Panc1 (cell line): Measurements from ENCODE around the gene CACNA1C. TPM values are rescaled to one million over a fixed set of nuclear protein-coding genes. Genes with fewer than 3 reads are reported as not detected.

Experiments used
- ATAC-seq: fragments of 200-7000 bp; cut with Tn5 transposase; 2 replicates; pipeline ENCODE4 v1.9.1; 2020; ENCODE audit warnings: mild to moderate bottlenecking, moderate library complexity
- BruUV-seq: library from RNA; stranded (reverse); fragments of 400-500 nt; replicated peaks from 2 replicates; lab custom pipeline; 2021; lab: Mats Ljungman, UMichigan
- CTCF ChIA-PET: fragments of 300-600 bp; sonication (Branson Sonifier 250); formaldehyde crosslinking; loops from one replicate; lab custom pipeline; 2022; ENCODE audit warnings: antibody characterized with exemption; lab: Charles Lee
- POLR2A ChIA-PET: fragments of 300-600 bp; sonication (Branson Sonifier 250); formaldehyde crosslinking; loops from one replicate; lab custom pipeline; 2022; ENCODE audit warnings: antibody characterized with exemption; lab: Charles Lee
- DNase-seq: peaks from one replicate; pipeline ENCODE4 v3.0.0-alpha.2; 2010; ENCODE audit warnings: low read depth, low spot score
- H3K27ac ChIP-seq: 2 replicates; pipeline ENCODE4 v1.5.1; 2011; ENCODE audit warnings: mild to moderate bottlenecking, low read length, inconsistent platforms
- H3K27me3 ChIP-seq: fragments of 200-500 bp; sonication (Bioruptor generic); 2 replicates; pipeline ENCODE4 v1.6.0; 2014; ENCODE audit warnings: low read length, inconsistent platforms; ENCODE audit not compliant: control insufficient read depth, insufficient read depth
- H3K36me3 ChIP-seq: fragments of 200-500 bp; sonication (Bioruptor generic); 2 replicates; pipeline ENCODE4 v1.5.1; 2014; ENCODE audit warnings: inconsistent platforms, mild to moderate bottlenecking, low read length, moderate library complexity; ENCODE audit not compliant: control insufficient read depth, insufficient read depth
- H3K4me1 ChIP-seq: 2 replicates; pipeline ENCODE4 v1.5.1; 2011; ENCODE audit warnings: inconsistent platforms, mild to moderate bottlenecking, low read length, moderate library complexity; ENCODE audit not compliant: control insufficient read depth, insufficient read depth
- H3K4me3 ChIP-seq, 2 experiments: 2 replicates each; pipeline ENCODE4 v1.5.1; 2011 to 2012; ENCODE audit warnings: low read depth in 2 of 2, low read length in 2 of 2, mild to moderate bottlenecking in 2 of 2, inconsistent platforms in 1 of 2, moderate library complexity in 1 of 2
- H3K9me3 ChIP-seq: fragments of 200-500 bp; sonication (Bioruptor generic); 2 replicates; pipeline ENCODE4 v1.5.1; 2014; ENCODE audit warnings: low read depth, mild to moderate bottlenecking, inconsistent platforms, low read length, moderate library complexity; ENCODE audit not compliant: control insufficient read depth, insufficient read depth
- CTCF ChIP-seq: fragments of 450-650 bp; IDR thresholded peaks from 2 replicates; pipeline ENCODE4 v1.5.1; 2017; ENCODE audit warnings: mild to moderate bottlenecking
- POLR2AphosphoS5 ChIP-seq: IDR thresholded peaks from 2 replicates; pipeline ENCODE4 v1.6.1; 2012; ENCODE audit warnings: mild to moderate bottlenecking, low read depth, low read length, moderate library complexity
- REST ChIP-seq, 2 experiments: IDR thresholded peaks; 2 replicates each; pipeline ENCODE4 v1.6.1; 2011 to 2012; ENCODE audit warnings: low read depth in 2 of 2, control low read depth in 1 of 2, low read length in 1 of 2, mild to moderate bottlenecking in 1 of 2, moderate library complexity in 1 of 2; ENCODE audit not compliant: insufficient read depth in 1 of 2
- SIN3A ChIP-seq: IDR thresholded peaks from 2 replicates; pipeline ENCODE4 v1.6.1; 2012; ENCODE audit warnings: low read depth, mild to moderate bottlenecking, low read length, moderate library complexity, borderline replicate concordance; ENCODE audit not compliant: insufficient read depth
- TCF7L2 ChIP-seq: IDR thresholded peaks from 2 replicates; pipeline ENCODE4 v1.6.1; 2011; ENCODE audit warnings: mild to moderate bottlenecking, low read depth, low read length, inconsistent platforms
- in situ Hi-C: cut with HindIII; loops from 2 replicates; pipeline ENCODE4 v1.10.0; 2016; ENCODE audit warnings: low sequenced_read_pairs, low pct_unique_long_range_greater_than_20kb
- intact Hi-C: fragments of 100-400 bp; cut with micrococcal nuclease; formaldehyde crosslinking; loops from one replicate; pipeline ENCODE4 v1.10.0; 2022; ENCODE audit not compliant: unreplicated experiment
- total RNA-seq: library from RNA; stranded (reverse); gene quantifications from one replicate; pipeline ENCODE4 v1.2.1, GENCODE V29; 2021; ENCODE audit not compliant: unreplicated experiment

Gene CACNA1C
- total RNA-seq, 1 experiment from 2014 or later = 0.03 TPM

- no peaks in the 10 kb centered on the region for H3K4me1 ChIP-seq
- no peaks in the 10 kb centered on the region for H3K27me3 ChIP-seq
- in situ Hi-C loops = no loop called here
- no peak overlapping the region for H3K4me3 ChIP-seq
- no peak for ATAC-seq
- no peaks in the 10 kb centered on the region for H3K9me3 ChIP-seq
- TF ChIP-seq CTCF (no peak), SIN3A (no peak)
- H3K27ac ChIP-seq = no peak overlapping the region
- intact Hi-C loops = no loop called here
- CTCF ChIA-PET = no interaction called here
- no peaks in the 10 kb centered on the region for H3K36me3 ChIP-seq
- no TSS peak for BruUV-seq
- DNase-seq = no peak
- POLR2A ChIA-PET = no interaction called here
Measured at GRCh38 chr12:2633176-2633824, 580.5 kb downstream of the CACNA1C start.

GRCh38 chr12:2633825-2634200, 581.0 kb downstream of the CACNA1C start:
- TF ChIP-seq CTCF (no peak), SIN3A (no peak), POLR2AphosphoS5 (no peak), TCF7L2 (no peak), REST (IDR thresholded peaks at IDR 0.05; ENCODE audit: insufficient read depth in 1 of 2, low read depth in 2 of 2, low read length in 1 of 2) (no peak)
- Histone ChIP-seq H3K4me3 (no peak overlapping the region), H3K4me1 (no peaks in the 10 kb centered on the region), H3K9me3 (no peaks in the 10 kb centered on the region), H3K27ac (no peak overlapping the region), H3K27me3 (no peaks in the 10 kb centered on the region), H3K36me3 (no peaks in the 10 kb centered on the region)
- in situ Hi-C loops (no loop called here), intact Hi-C loops (no loop called here)
- BruUV-seq = no TSS peak
- CTCF ChIA-PET = no interaction called here
- POLR2A ChIA-PET = no interaction called here
- no peak for ATAC-seq
- no peak for DNase-seq
